Sciatic nerve (tissue), 2 donors: Measurements from ENCODE around the gene HIGD1B. TPM values are rescaled to one million over a fixed set of nuclear protein-coding genes. Genes with fewer than 3 reads are reported as not detected.
"Not testable (repeated sequence)": the region's sequence is repeated elsewhere in the genome, so short reads cannot be mapped to it uniquely, and the experiment has no call there.

Source experiments
- ATAC-seq: fragments of 200-7000 bp; cut with Tn5 transposase; one replicate; pipeline ENCODE4 v1.9.1; 2020; ENCODE audit warnings: mild to moderate bottlenecking, moderate library complexity
- DNase-seq: peaks from one replicate; pipeline ENCODE4 v3.0.0-alpha.2; 2020; ENCODE audit warnings: low spot score
- intact Hi-C: fragments of 100-400 bp; cut with DNase I; formaldehyde crosslinking; loops from one replicate; pipeline ENCODE4 v1.14.2; 2022
- total RNA-seq: library from RNA; stranded (reverse); fragmentation: NEBNext Ultra II Directional; extraction: Animal tissue kit (Norgen Biotek cat#: 25700); gene quantifications from one replicate; pipeline ENCODE4 v1.2.1, GENCODE V29; 2021
- donor health status: DM: no; HTN: no; CAD: no.
- donor health status: DM: no; HTN: no; CAD: no.

The HIGD1B gene
- total RNA-seq = 5.8 TPM

DNA sequence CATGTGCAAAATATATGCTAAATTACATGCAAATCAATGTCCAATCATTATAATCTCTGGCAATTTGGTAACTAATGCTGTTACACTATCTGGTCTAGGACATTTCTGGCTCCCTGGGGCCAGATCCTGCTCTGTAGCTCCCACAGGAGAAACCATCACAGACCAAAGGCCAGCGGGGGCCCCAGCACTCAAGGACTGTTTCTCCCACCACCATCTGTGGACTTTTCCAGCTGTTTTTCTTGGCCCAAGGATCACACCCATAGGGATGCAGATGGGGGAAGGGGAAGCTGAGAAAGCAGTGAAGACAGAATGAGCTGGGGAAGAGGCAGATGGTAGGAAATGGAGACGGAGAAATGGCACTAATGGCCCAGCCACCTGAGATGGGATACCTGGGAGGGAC is at the start of gene HIGD1B:
TSS of gene HIGD1B (plus strand) at position 298 of the 400 bp plus-strand sequence. CDS start 270 bp downstream, outside the sequence.
- no peak for ATAC-seq
- no peak for DNase-seq
- intact Hi-C loops = no loop called here

GRCh38 chr17:44798356-44798755 is 49.3 kb upstream of the HIGD1B start:
- ATAC-seq = no peak
- intact Hi-C loops = no loop called here
- no peak for DNase-seq

DNA sequence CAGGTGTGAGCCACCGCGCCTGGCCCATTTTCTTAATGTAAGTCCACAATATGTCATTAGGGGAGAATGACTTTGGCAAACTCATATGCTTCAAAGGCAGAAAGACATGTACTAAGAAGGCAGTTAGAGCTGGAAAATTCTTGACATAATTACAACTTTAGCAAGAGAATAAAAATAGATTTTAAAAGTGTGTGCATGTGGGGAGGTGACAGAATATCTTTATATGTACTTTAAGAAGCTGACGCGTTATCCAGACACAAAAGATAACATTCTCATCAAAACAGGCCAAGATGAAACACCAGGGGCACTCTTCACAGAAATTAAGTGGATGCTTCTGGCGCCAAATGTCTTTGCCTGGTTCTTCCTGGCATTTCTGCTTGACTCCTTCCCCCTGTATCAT is 45.8 kb upstream of the HIGD1B start:
- DNase-seq = no peak
- ATAC-seq = no peak
- intact Hi-C loops = no loop called here

DNA sequence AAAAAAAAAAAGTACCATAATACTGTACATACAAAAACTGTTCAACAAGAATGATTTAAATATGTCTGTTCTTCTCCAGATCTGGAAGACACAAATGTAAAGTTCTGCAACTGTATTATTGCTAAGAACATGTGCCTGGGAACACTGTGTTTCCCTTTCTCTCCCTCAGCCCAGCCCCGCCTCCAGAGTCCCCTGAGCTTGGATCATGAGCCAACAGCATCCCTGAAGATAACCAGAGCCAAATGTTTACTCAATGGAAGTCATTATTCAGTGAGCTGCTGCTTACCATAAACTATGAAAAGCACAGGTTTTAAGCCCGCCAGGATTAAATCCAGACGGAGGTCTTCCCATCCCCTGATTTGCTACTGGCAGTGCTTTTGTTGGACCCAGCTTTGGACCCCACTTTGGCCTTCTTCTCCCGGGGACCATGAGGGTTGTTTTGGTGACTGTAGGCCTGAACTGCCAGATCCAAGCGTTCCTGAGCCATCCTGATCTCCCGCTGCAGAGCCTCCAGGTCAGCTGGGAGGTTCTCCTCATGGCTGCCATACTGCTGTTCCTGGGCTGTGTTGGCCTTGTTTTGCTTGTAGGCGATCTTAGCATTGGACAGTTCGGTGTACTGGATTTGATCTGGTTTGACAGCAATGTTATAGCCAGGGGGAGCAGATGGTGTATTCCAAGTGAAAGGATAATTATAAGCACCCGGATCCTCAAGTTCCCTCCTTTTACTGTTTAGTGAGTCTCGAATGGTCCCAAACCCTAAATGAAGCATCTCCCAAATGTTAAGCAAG is 43.2 kb upstream of the HIGD1B start:
- ATAC-seq (peak; percentile 86), DNase-seq (no peak)
- intact Hi-C loops = no loop called here

- intact Hi-C loops = no loop called here
- DNase-seq = no peak
- ATAC-seq = no peak
Observed at GRCh38 chr17:44807093-44807816, 40.4 kb upstream of the HIGD1B start.

DNA sequence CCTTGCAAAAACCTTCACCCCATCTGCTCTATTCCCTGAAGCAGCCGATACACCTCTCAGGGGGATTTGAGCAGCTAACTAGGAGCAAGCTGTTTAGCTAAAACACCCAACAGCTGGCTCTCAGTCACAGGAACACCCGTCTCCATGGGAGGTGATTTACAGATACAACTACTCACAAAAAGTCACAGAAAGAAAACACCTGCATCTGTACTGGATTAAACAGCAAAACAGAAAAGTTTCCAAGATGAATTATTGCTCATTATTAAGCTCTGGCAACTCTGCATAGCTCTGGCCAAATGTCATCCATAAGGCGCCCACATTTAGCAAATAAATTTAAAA is 39.9 kb upstream of the HIGD1B start:
- no peak for ATAC-seq
- no peak for DNase-seq
- intact Hi-C loops = no loop called here

GRCh38 chr17:44808156-44808555 is 39.5 kb upstream of the HIGD1B start:
- no peak for DNase-seq
- ATAC-seq = no peak
- intact Hi-C loops = no loop called here

- DNase-seq, intact Hi-C loops, ATAC-seq: not testable (repeated sequence)
Observed at GRCh38 chr17:44808656-44809388, 38.9 kb upstream of the HIGD1B start.

GRCh38 chr17:44812263-44812662 is 35.4 kb upstream of the HIGD1B start:
- no peak for ATAC-seq
- no peak for DNase-seq
- intact Hi-C loops = no loop called here

DNA sequence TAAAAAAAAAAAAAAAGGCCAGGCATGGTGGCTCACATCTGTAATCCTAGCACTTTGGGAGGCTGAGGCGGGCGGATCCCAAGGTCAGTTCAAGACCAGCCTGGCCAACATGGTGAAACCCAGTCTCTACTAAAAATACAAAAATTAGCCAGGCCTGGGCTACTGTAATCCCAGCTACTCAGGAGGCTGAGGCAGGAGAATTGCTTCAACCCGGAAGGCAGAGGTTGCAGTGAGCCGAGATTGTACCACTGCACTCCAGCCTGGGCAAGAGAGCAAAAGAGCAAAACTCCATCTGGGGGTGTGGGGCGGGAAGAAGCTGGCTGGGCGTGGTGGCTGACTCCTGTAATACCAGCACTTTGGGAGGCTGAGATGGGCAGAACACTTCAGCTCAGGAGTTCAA is 29.2 kb upstream of the HIGD1B start:
- ATAC-seq, intact Hi-C loops, DNase-seq: not testable (repeated sequence)

GRCh38 chr17:44820631-44821212 is 27.0 kb upstream of the HIGD1B start:
- intact Hi-C loops = no loop called here
- ATAC-seq = no peak
- no peak for DNase-seq

GRCh38 chr17:44825236-44825635 is 22.4 kb upstream of the HIGD1B start:
- intact Hi-C loops = not testable (repeated sequence)

DNA sequence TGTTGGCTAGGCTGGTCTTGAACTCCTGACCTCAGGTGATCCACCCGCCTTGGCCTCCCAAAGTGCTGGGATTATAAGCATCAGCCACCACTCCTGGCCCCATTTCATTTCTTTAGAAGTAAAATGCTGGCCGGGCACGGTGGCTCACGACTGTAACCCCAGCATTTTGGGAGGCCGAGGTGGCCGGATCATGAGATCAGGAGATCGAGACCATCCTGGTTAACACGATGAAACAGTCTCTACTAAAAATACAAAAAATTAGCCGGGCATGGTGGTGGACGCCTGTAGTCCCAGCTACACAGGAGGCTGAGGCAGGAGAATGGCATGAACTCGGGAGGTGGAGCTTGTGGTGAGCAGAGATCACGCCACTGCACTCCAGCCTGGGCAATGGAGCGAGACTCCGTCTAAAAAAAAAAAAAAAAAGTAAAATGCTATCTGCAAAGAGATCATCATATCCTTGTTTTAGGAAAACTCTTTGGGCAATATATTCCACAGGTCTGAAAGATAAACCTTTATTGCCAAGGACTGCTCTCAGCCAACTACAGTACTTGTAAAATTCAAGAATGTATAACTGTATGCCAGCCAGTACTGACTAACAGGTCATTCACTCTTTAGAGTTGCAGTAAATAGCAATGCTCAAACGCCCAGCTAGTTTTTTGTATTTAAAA is 21.4 kb upstream of the HIGD1B start:
- DNase-seq (no peak), ATAC-seq (no peak)
- intact Hi-C loops = no loop called here

More at GRCh38 chr17:44825236-44825635, 22.4 kb upstream of the HIGD1B start:
- DNase-seq, ATAC-seq: not testable (repeated sequence)

DNA sequence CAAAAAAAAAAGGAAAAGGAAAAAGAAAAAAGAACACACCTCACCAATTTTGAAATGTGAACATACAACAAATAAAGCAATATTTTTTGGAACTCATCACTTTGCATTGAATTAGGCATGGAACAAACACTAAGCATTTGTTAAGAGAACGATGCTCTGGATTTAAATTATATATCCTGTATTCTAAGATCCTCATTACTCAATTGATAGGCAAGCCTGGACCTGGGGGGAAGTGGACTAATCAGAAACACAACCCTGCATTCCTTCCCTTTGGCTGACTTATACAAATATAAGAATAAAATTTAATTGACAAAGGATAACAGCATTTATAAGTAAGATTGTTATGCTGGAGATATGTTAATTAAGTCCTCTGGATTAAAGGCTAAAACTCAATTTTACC is 19.8 kb upstream of the HIGD1B start:
- intact Hi-C loops = no loop called here

GRCh38 chr17:44828919-44829522 is 18.7 kb upstream of the HIGD1B start:
- DNase-seq (no peak), ATAC-seq (no peak)
- intact Hi-C loops = no loop called here

More for the DNA sequence above, 19.8 kb upstream of the HIGD1B start:
- ATAC-seq (no peak), DNase-seq (no peak)

DNA sequence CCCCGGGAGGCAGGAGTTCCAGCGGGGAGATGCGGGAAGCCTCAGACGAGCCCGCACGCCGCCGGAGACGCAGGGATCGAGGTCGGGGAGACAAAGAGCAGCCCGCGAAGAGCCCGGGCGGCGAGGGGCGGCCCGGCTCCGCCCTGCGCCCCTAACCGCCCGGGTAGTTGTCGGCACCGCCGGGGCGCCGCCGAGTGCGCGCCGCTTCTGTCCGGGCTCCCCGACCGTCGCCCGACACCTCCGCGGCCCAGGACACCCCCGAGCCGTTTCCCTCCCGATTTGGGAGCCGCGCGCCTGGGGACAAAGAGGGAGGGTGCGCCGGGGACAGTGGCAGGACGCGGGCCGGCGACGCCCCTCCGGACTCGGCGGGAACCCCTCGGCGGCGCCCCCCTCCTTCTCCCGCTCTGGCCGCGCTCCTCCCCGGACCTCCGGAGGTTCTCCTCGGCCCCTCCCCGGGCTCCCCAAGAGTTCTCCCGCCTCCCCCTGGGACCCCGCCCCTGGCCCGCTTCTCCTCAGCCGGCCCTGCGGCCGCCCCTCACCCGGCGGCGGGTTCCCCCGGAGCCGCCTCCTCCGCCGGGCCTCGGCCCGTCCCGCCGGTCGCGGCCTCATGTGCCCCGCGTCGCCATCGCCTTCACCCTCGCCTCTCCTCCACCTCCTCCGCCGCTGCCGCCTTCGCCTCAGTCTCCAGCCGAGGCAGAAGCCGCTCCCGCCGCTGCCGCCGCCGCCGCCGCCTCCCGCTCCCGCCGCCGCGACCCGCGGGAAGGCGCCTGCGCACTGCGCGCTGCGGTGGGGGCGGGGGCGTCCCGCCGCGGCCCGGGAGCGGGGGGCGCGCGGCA is 17.9 kb upstream of the HIGD1B start, which contains the start of gene GJC1:
TSS of gene GJC1 (minus strand) at position 765 of the 836 bp plus-strand sequence. CDS start 24,470 bp downstream, outside the sequence.
- DNase-seq (peak; percentile 58), ATAC-seq (no peak)
- intact Hi-C loops = no loop called here
